ENCODE measurements around the gene SENP5. TPM values are rescaled to one million over a fixed set of nuclear protein-coding genes. Genes with fewer than 3 reads are reported as not detected.

Gene SENP5
- total RNA-seq, 1 experiment from 2014 or later = 30.4 TPM

DNA sequence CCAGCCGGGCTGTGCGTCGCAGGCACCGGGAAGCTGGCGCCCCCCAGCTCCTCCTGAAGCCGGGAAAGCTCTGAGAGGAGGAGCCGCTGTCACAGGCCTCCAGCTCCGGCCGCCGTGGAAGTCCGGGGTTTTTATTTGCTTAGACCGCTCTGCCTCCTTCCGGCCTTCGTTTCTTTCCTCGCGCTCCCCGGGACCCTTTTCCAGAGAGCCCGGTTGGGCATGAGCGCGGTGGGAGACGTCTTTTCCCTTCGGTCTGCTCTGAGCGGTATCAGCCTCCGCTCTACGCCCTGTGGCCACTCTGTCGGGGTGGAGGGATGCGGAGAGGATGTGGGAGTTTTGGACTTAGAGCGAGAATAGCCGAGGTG lies 559 bp downstream of the SENP5 start:
- H3T11ph ChIP-seq (ENCODE audit: low read length) = no peak overlapping the region
- H3K79me2 ChIP-seq (ENCODE audit: insufficient read depth, low read length) = peaks cover 25% of the 10 kb centered on the region; the same call in 1 of the 2 replicates
- peak overlapping the region; percentile 83 for H3K4me2 ChIP-seq (ENCODE audit: insufficient read depth, insufficient read length, low read length)
- H3K14ac ChIP-seq (ENCODE audit: insufficient read depth, low read length) = no peak overlapping the region
- H3K79me1 ChIP-seq (ENCODE audit: insufficient read depth, low read depth, low read length, poor library complexity, severe bottlenecking) = peaks cover 3% of the 10 kb centered on the region
- no peak overlapping the region for H4K91ac ChIP-seq (ENCODE audit: insufficient read length, low read depth, low read length)
- H4K20me1 ChIP-seq (ENCODE audit: control insufficient read depth, insufficient read depth, insufficient read length) = no peaks in the 10 kb centered on the region
- H3K4me1 ChIP-seq (ENCODE audit: insufficient read depth, low read length) = no peaks in the 10 kb centered on the region
- H2BK5ac ChIP-seq (ENCODE audit: insufficient read length, low read length) = no peak overlapping the region
- no peak overlapping the region for H4K8ac ChIP-seq (replicated peaks; ENCODE audit: insufficient read length, low read depth, low read length)
- no peak overlapping the region for H3K4ac ChIP-seq (ENCODE audit: low read depth, low read length)
- H2BK120ac ChIP-seq (ENCODE audit: low read depth, low read length, poor library complexity, severe bottlenecking) = no peak overlapping the region
- H3K56ac ChIP-seq (ENCODE audit: insufficient read length, low read depth, low read length) = no peak overlapping the region
- H2AK5ac ChIP-seq (ENCODE audit: insufficient read length, low read length) = no peak overlapping the region
- H4K5ac ChIP-seq (ENCODE audit: insufficient read length, low read depth, low read length) = no peak overlapping the region
- no peak overlapping the region for H3K23ac ChIP-seq (ENCODE audit: insufficient read length, low read depth, low read length)
- Mint-ChIP-seq H3K27ac (peak overlapping the region; percentile 82 to 98 (median 95); a peak in 6 of 7 replicates), H3K27me3 (ENCODE audit: low read depth) (no peaks in the 10 kb centered on the region), H3K4me1 (peaks cover 6 to 11% of the 10 kb centered on the region in 2 experiments; a peak in 3 of 4 replicates), H3K9me3 (peaks cover 9% of the 10 kb centered on the region in 2 experiments; a peak in 4 of 5 replicates), H3K36me3 (ENCODE audit: insufficient read depth in 1 of 3, low read depth in 3 of 3) (peaks cover 2 to 4% (median 3%) of the 10 kb centered on the region in 3 experiments; a peak in 5 of 7 replicates), H3K4me3 (peak overlapping the region; percentile 96 to 98)
- no peak overlapping the region for H3K18ac ChIP-seq (ENCODE audit: insufficient read length, low read depth, low read length)
- H3K9me3 ChIP-seq (ENCODE audit: control insufficient read depth, low read depth, low read length) = no peaks in the 10 kb centered on the region
- peak; percentile 32 for DNase-seq
- H2BK20ac ChIP-seq (ENCODE audit: low read depth, low read length, poor library complexity, severe bottlenecking) = no peak overlapping the region
- H3K9ac ChIP-seq (ENCODE audit: extremely low read depth, insufficient read length, low read length) = peak overlapping the region; percentile 85
- H2BK15ac ChIP-seq (ENCODE audit: low read depth, low read length) = no peak overlapping the region
- H2BK12ac ChIP-seq (ENCODE audit: insufficient read length, low read depth, low read length) = no peak overlapping the region
- no peak overlapping the region for H3K27ac ChIP-seq (ENCODE audit: insufficient read length, low read depth, low read length)
- WGBS (ENCODE audit: extremely low coverage, insufficient read length, low lambda C conversion rate) = no CpG with 5 or more reads among the region's 29 CpGs
- H3K23me2 ChIP-seq (ENCODE audit: insufficient read length, low read depth, low read length, poor library complexity, severe bottlenecking) = peaks cover 5% of the 10 kb centered on the region
- no peaks in the 10 kb centered on the region for H3K27me3 ChIP-seq (ENCODE audit: insufficient read depth, low read length)
- no peak overlapping the region for H2AFZ ChIP-seq (ENCODE audit: low read length)
- TF ChIP-seq, protein P1, sequence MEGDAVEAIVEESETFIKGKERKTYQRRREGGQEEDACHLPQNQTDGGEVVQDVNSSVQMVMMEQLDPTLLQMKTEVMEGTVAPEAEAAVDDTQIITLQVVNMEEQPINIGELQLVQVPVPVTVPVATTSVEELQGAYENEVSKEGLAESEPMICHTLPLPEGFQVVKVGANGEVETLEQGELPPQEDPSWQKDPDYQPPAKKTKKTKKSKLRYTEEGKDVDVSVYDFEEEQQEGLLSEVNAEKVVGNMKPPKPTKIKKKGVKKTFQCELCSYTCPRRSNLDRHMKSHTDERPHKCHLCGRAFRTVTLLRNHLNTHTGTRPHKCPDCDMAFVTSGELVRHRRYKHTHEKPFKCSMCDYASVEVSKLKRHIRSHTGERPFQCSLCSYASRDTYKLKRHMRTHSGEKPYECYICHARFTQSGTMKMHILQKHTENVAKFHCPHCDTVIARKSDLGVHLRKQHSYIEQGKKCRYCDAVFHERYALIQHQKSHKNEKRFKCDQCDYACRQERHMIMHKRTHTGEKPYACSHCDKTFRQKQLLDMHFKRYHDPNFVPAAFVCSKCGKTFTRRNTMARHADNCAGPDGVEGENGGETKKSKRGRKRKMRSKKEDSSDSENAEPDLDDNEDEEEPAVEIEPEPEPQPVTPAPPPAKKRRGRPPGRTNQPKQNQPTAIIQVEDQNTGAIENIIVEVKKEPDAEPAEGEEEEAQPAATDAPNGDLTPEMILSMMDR (conservative IDR thresholded peaks at IDR 0.05) = no peak

Measured in H9 (cell line).